ENCODE measurements around the gene ABCB8.

GRCh38 chr7:151043959-151044358, 15.7 kb downstream of the ABCB8 start:
- TF ChIP-seq EZH2 (IDR thresholded peaks at IDR 0.05) = no peak
- TF ChIP-seq CTCF (IDR thresholded peaks at IDR 0.05) = no peak
- TF ChIP-seq EZH2phosphoT487 (IDR thresholded peaks at IDR 0.05) = no peak

All from neural progenitor cell (in vitro differentiated cells).